HepG2 (cell line): ENCODE results near the gene TNNI2. TPM values are rescaled to one million over a fixed set of nuclear protein-coding genes. Genes with fewer than 3 reads are reported as not detected.

Experiments
- HNRNPL ChIP-seq: fragments of 200-400 bp; formaldehyde crosslinking; IDR thresholded peaks from 2 replicates; pipeline ENCODE4 v1.6.1; 2017; ENCODE audit warnings: mild to moderate bottlenecking, low read depth, low read length
- KLF16 ChIP-seq, 2 experiments: sonication (generic) in 1 of 2; formaldehyde crosslinking in 1 of 2; IDR thresholded peaks; 2 replicates each; pipeline versions ENCODE4 v1.6.1 to v1.8.0; 2016 to 2023; ENCODE audit warnings: missing genetic modification reagents in 2 of 2, missing compliant biosample characterization in 1 of 2
- NAIF1 ChIP-seq: sonication (generic); formaldehyde crosslinking; IDR thresholded peaks from 2 replicates; pipeline ENCODE4 v1.5.0; 2020; ENCODE audit warnings: mild to moderate bottlenecking, missing genetic modification reagents, borderline replicate concordance
- NFKB2 ChIP-seq: sonication (generic); formaldehyde crosslinking; IDR thresholded peaks from 2 replicates; pipeline ENCODE4 v1.4.0; 2020; ENCODE audit warnings: missing genetic modification reagents, borderline replicate concordance
- WIZ ChIP-seq: sonication (generic); formaldehyde crosslinking; IDR thresholded peaks from 2 replicates; pipeline ENCODE4 v1.5.1; 2020; ENCODE audit warnings: mild to moderate bottlenecking, missing genetic modification reagents
- ZBTB10 ChIP-seq: sonication (generic); formaldehyde crosslinking; IDR thresholded peaks from 2 replicates; pipeline ENCODE4 v1.4.0; 2020; ENCODE audit warnings: missing genetic modification reagents, borderline replicate concordance
- ZNF142 ChIP-seq: sonication (generic); formaldehyde crosslinking; IDR thresholded peaks from 2 replicates; pipeline ENCODE4 v1.4.0; 2020; ENCODE audit warnings: missing genetic modification reagents
- polyA plus RNA-seq, 8 experiments: library from polyadenylated mRNA; depleted of rRNA in 3 of 8; stranded (reverse) in 7 of 8; unstranded in 1 of 8; fragments of >200 nt; fragmentation: Illumina TruSeq in 4 of 8; extraction: Trizol in 4 of 8; gene quantifications; 2 replicates each; pipeline versions ENCODE4 v1.2.1 to v1.2.3, GENCODE V29; 2011 to 2016; ENCODE audit warnings: low read depth in 4 of 8, missing spikeins in 1 of 8, mixed read lengths in 1 of 8; ENCODE audit not compliant: insufficient read depth in 1 of 8
- total RNA-seq, 5 experiments: library from RNA; depleted of rRNA; stranded (reverse); fragments of >200 nt; fragmentation: Illumina TruSeq; extraction: Trizol; gene quantifications; 2 replicates each; pipeline ENCODE4 v1.2.3, GENCODE V29; 2016; ENCODE audit warnings: low read depth in 1 of 5
- TF ChIP-seq, protein P1 (sequence below): IDR thresholded peaks from 2 replicates; pipeline ENCODE4 v1.6.1; 2016; ENCODE audit warnings: low read depth, missing genetic modification reagents, missing compliant biosample characterization

Gene TNNI2
- total and polyA plus RNA-seq, 2 of the 13 experiments (the other 11 are each of a cell fraction or from before 2014, with no cell fraction given) = 7.2 to 12.0 TPM

DNA sequence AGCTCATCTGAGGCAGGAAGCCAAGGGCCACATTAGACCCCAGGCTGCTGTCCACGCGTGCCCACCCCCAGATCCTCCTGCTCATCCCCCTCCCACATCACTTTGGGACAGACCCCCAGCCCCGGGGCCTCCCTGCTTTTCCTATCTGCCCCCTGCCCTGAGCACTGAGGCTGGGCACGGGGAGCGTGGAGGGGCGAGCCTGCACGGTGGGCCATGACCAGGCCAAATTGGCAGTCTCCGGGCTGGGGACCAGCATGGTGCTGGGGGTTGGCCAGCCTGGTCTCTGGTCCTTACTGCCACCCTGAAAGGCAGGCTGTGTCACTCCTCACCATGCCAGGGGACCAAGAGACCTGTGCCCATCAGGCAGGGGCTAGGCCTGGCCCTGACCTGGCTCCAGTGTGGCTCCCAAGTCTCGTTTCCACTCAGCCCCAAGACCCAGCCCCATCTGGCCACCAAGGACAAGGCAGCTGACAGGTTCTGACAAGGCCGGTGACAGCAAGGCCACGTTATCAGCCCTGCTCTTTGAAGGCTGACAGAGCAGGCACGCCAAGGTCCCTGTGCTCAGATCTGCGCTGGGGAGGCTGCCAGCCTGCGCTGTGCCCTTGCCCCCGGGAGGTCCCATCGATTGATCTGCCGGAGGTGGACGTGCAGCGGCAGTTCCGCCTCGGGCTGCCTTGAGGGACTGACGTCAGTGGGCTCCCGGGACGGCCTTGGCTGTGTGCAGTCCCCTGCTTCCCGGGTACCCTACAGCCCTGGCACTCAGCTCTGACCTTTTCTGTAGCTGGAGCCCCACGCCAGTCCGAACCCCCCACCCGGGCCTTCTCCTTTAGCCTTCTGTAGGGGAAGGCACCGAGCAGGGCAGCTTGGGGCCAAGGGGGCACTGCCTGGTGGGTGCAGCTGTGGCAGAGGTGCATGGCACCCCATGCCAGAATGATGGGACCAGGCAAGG, 3.6 kb downstream of the TNNI2 start (continued):
- TF ChIP-seq ZBTB10 (no peak), NFKB2 (no peak), HNRNPL (peak; percentile 100), WIZ (CRISPR knock-in tag) (peak; percentile 71; the same call in 1 of the 2 replicates), NAIF1 (CRISPR knock-in tag) (no peak), ZNF142 (CRISPR knock-in tag) (peak; percentile 62; the same call in 1 of the 2 replicates), KLF16 (CRISPR knock-in tag; IDR thresholded peaks at IDR 0.05) (peak; percentile 35 to 67; a peak in 2 of 4 replicates)
- TF ChIP-seq, protein P1, sequence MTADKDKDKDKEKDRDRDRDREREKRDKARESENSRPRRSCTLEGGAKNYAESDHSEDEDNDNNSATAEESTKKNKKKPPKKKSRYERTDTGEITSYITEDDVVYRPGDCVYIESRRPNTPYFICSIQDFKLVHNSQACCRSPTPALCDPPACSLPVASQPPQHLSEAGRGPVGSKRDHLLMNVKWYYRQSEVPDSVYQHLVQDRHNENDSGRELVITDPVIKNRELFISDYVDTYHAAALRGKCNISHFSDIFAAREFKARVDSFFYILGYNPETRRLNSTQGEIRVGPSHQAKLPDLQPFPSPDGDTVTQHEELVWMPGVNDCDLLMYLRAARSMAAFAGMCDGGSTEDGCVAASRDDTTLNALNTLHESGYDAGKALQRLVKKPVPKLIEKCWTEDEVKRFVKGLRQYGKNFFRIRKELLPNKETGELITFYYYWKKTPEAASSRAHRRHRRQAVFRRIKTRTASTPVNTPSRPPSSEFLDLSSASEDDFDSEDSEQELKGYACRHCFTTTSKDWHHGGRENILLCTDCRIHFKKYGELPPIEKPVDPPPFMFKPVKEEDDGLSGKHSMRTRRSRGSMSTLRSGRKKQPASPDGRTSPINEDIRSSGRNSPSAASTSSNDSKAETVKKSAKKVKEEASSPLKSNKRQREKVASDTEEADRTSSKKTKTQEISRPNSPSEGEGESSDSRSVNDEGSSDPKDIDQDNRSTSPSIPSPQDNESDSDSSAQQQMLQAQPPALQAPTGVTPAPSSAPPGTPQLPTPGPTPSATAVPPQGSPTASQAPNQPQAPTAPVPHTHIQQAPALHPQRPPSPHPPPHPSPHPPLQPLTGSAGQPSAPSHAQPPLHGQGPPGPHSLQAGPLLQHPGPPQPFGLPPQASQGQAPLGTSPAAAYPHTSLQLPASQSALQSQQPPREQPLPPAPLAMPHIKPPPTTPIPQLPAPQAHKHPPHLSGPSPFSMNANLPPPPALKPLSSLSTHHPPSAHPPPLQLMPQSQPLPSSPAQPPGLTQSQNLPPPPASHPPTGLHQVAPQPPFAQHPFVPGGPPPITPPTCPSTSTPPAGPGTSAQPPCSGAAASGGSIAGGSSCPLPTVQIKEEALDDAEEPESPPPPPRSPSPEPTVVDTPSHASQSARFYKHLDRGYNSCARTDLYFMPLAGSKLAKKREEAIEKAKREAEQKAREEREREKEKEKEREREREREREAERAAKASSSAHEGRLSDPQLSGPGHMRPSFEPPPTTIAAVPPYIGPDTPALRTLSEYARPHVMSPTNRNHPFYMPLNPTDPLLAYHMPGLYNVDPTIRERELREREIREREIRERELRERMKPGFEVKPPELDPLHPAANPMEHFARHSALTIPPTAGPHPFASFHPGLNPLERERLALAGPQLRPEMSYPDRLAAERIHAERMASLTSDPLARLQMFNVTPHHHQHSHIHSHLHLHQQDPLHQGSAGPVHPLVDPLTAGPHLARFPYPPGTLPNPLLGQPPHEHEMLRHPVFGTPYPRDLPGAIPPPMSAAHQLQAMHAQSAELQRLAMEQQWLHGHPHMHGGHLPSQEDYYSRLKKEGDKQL (CRISPR knock-in tag) = peak; percentile 74; the same call in 1 of the 2 replicates
